CD14-positive monocyte (primary cell): ENCODE data around the gene ABI3. TPM values are rescaled to one million over a fixed set of nuclear protein-coding genes. Genes with fewer than 3 reads are reported as not detected.

Experiments used
- DNase-seq, 3 donors: peaks; one replicate each; pipeline ENCODE4 v3.0.0-alpha.2; 2011 to 2022
- H2AFZ ChIP-seq: 2 replicates; pipeline ENCODE4 v1.6.0; 2012; ENCODE audit warnings: mild to moderate bottlenecking, low read depth, low read length, inconsistent platforms; ENCODE audit not compliant: insufficient read depth, poor library complexity, severe bottlenecking
- H3K27ac ChIP-seq, 2 donors: 1 replicate in 1 of 2; 2 replicates in 1 of 2; pipeline ENCODE4 v1.5.1; 2012 to 2013; ENCODE audit warnings: low read length in 2 of 2, control low read depth in 1 of 2, inconsistent platforms in 1 of 2, low read depth in 1 of 2, mild to moderate bottlenecking in 1 of 2
- H3K27me3 ChIP-seq, 2 donors: one replicate each; pipeline versions ENCODE4 v1.6.0 to v1.6.1; 2011 to 2013; ENCODE audit warnings: low read length in 2 of 2; ENCODE audit not compliant: control insufficient read depth in 2 of 2, insufficient read depth in 2 of 2
- H3K36me3 ChIP-seq, 2 donors: replicated peaks in 1 of 2; 1 replicate in 1 of 2; 2 replicates in 1 of 2; pipeline versions ENCODE4 v1.5.1 to v1.6.1; 2012 to 2013; ENCODE audit warnings: low read length in 2 of 2, control low read depth in 1 of 2, inconsistent platforms in 1 of 2, mild to moderate bottlenecking in 1 of 2; ENCODE audit not compliant: insufficient read depth in 2 of 2, control insufficient read depth in 1 of 2
- H3K4me1 ChIP-seq, 2 donors: 1 replicate in 1 of 2; 2 replicates in 1 of 2; pipeline versions ENCODE4 v1.5.1 to v1.6.1; 2012 to 2013; ENCODE audit warnings: low read length in 2 of 2, control low read depth in 1 of 2, inconsistent platforms in 1 of 2, mild to moderate bottlenecking in 1 of 2, moderate library complexity in 1 of 2; ENCODE audit not compliant: insufficient read depth in 2 of 2, control insufficient read depth in 1 of 2
- H3K4me2 ChIP-seq: replicated peaks from 2 replicates; pipeline ENCODE3; 2012; ENCODE audit warnings: low read length, moderate library complexity, mild to moderate bottlenecking; ENCODE audit not compliant: poor library complexity, severe bottlenecking; ENCODE audit errors: extremely low read depth
- H3K4me3 ChIP-seq, 3 experiments: fragments of 200-600 bp in 1 of 3; sonication (generic) in 1 of 3; replicated peaks in 1 of 3; 1 replicate in 2 of 3; 2 replicates in 1 of 3; pipeline ENCODE4 v1.5.1; 2011 to 2013; ENCODE audit warnings: low read length in 3 of 3, mild to moderate bottlenecking in 3 of 3, control low read depth in 2 of 3, low read depth in 2 of 3, inconsistent platforms in 1 of 3, moderate library complexity in 1 of 3
- H3K79me2 ChIP-seq: 2 replicates; pipeline ENCODE4 v1.6.0; 2012; ENCODE audit warnings: mild to moderate bottlenecking, control low read depth, inconsistent platforms, low read length, moderate library complexity; ENCODE audit not compliant: insufficient read depth
- H3K9ac ChIP-seq: 2 replicates; pipeline ENCODE4 v1.6.0; 2017; ENCODE audit warnings: low read length, mild to moderate bottlenecking; ENCODE audit not compliant: insufficient read depth, poor library complexity, severe bottlenecking
- H3K9me3 ChIP-seq, 2 donors: replicated peaks in 1 of 2; 1 replicate in 1 of 2; 2 replicates in 1 of 2; pipeline versions ENCODE4 v1.5.1 to v1.6.1; 2012 to 2013; ENCODE audit warnings: low read length in 2 of 2, control low read depth in 1 of 2; ENCODE audit not compliant: control insufficient read depth in 1 of 2, insufficient read depth in 1 of 2
- H4K20me1 ChIP-seq: 2 replicates; pipeline ENCODE4 v1.6.0; 2012; ENCODE audit warnings: mild to moderate bottlenecking, low read length, control low read depth, moderate library complexity; ENCODE audit not compliant: insufficient read depth
- H3K27ac Mint-ChIP-seq, 7 donors: one replicate each; pipeline ENCODE4 v1.8.0; 2020; ENCODE audit warnings: mild to moderate bottlenecking in 7 of 7, mixed read lengths in 7 of 7, moderate library complexity in 6 of 7, inconsistent platforms in 2 of 7
- H3K27me3 Mint-ChIP-seq, 3 donors: one replicate each; pipeline ENCODE4 v1.8.0; 2021 to 2022; ENCODE audit warnings: low read depth in 3 of 3, mild to moderate bottlenecking in 3 of 3, mixed read lengths in 3 of 3, moderate library complexity in 3 of 3, inconsistent platforms in 1 of 3
- H3K36me3 Mint-ChIP-seq, 2 donors: one replicate each; pipeline ENCODE4 v1.8.0; 2020; ENCODE audit warnings: mixed read lengths in 2 of 2, inconsistent platforms in 1 of 2, mild to moderate bottlenecking in 1 of 2
- H3K4me1 Mint-ChIP-seq: one replicate; pipeline ENCODE4 v1.8.0; 2020; ENCODE audit warnings: mild to moderate bottlenecking, mixed read lengths
- H3K4me3 Mint-ChIP-seq, 2 donors: one replicate each; pipeline ENCODE4 v1.8.0; 2020; ENCODE audit warnings: mild to moderate bottlenecking in 2 of 2, mixed read lengths in 2 of 2, moderate library complexity in 1 of 2
- H3K9me3 Mint-ChIP-seq, 7 donors: one replicate each; pipeline ENCODE4 v1.8.0; 2020 to 2022; ENCODE audit warnings: mixed read lengths in 7 of 7, mild to moderate bottlenecking in 6 of 7, moderate library complexity in 6 of 7, inconsistent platforms in 2 of 7
- CTCF ChIP-seq: fragments of 200-600 bp; IDR thresholded peaks from one replicate; pipeline ENCODE4 v1.8.0; 2022; ENCODE audit warnings: antibody characterized with exemption, mild to moderate bottlenecking
- WGBS: methylation state at CpG from one replicate; pipeline ENCODE4 v1.1.5; 2013; ENCODE audit warnings: missing lambda C conversion rate; ENCODE audit not compliant: insufficient coverage; 5-methylcytosine and 5-hydroxymethylcytosine counted together
- intact Hi-C, 2 donors: fragments of 100-400 bp; cut with micrococcal nuclease; formaldehyde crosslinking; loops; one replicate each; pipeline versions ENCODE4 v1.15.0 to v1.15.1; 2023
- polyA plus RNA-seq, 3 donors: library from polyadenylated mRNA; depleted of rRNA in 1 of 3; unstranded in 2 of 3; stranded (reverse) in 1 of 3; fragments of 300-500 nt in 2 of 3; fragments of >200 nt in 1 of 3; fragmentation: Illumina TruSeq in 2 of 3; gene quantifications; 1 replicate in 2 of 3; 2 replicates in 1 of 3; pipeline ENCODE4 v1.2.3, GENCODE V29; 2012 to 2021

The ABI3 gene
- polyA plus RNA-seq, 3 donors = 43.2 to 90.6 (median 73.2) TPM

- WGBS = 100% methylated on average over 1 of the region's 2 CpGs
These were observed 55.7 kb downstream of the ABI3 start for GRCh38 chr17:49266233-49266632.

GRCh38 chr17:49267912-49268311 lies 57.4 kb downstream of the ABI3 start:
- H3K9me3 ChIP-seq = no peaks in the 10 kb centered on the region
- no peak for TF ChIP-seq CTCF
- no peaks in the 10 kb centered on the region for H3K79me2 ChIP-seq
- H2AFZ ChIP-seq = no peak overlapping the region
- H3K4me1 ChIP-seq = no peaks in the 10 kb centered on the region
- H3K4me3 ChIP-seq = no peak overlapping the region
- Mint-ChIP-seq H3K4me3 (no peak overlapping the region), H3K9me3 (peaks cover 0 to 2% (median 0%) of the 10 kb centered on the region in 7 donors), H3K27me3 (peaks cover 6 to 12% (median 10%) of the 10 kb centered on the region in 3 donors), H3K4me1 (peaks cover 7% of the 10 kb centered on the region), H3K27ac (no peak overlapping the region), H3K36me3 (no peaks in the 10 kb centered on the region)
- H3K36me3 ChIP-seq = no peaks in the 10 kb centered on the region
- intact Hi-C loops = no loop called here
- H3K4me2 ChIP-seq = no peak overlapping the region
- no peak for DNase-seq
- WGBS = 90% methylated on average over 3 of the region's 3 CpGs
- H3K27ac ChIP-seq = no peak overlapping the region
- H4K20me1 ChIP-seq = no peaks in the 10 kb centered on the region
- no peak overlapping the region for H3K9ac ChIP-seq
- no peaks in the 10 kb centered on the region for H3K27me3 ChIP-seq

More at GRCh38 chr17:49266233-49266632, 55.7 kb downstream of the ABI3 start:
- no peak for TF ChIP-seq CTCF
- H3K27ac Mint-ChIP-seq = no peak overlapping the region
- Histone ChIP-seq H3K4me1 (peaks cover under 1 to 2% of the 10 kb centered on the region in 2 donors), H2AFZ (no peak overlapping the region), H3K36me3 (no peaks in the 10 kb centered on the region), H3K9ac (no peak overlapping the region), H3K27me3 (no peaks in the 10 kb centered on the region), H3K4me3 (no peak overlapping the region), H3K9me3 (no peaks in the 10 kb centered on the region), H4K20me1 (no peaks in the 10 kb centered on the region), H3K79me2 (no peaks in the 10 kb centered on the region), H3K4me2 (no peak overlapping the region), H3K27ac (no peak overlapping the region)
- no peaks in the 10 kb centered on the region for H3K36me3 Mint-ChIP-seq
- peaks cover 0 to 1% (median 0%) of the 10 kb centered on the region in 7 donors for H3K9me3 Mint-ChIP-seq
- H3K27me3 Mint-ChIP-seq = peaks cover 5 to 12% (median 5%) of the 10 kb centered on the region in 3 donors
- H3K4me1 Mint-ChIP-seq = peaks cover 8% of the 10 kb centered on the region
- DNase-seq = no peak
- no peak overlapping the region for H3K4me3 Mint-ChIP-seq
- intact Hi-C loops = no loop called here
